Stimulated activated CD8-positive, alpha-beta memory T cell treated with anti-CD3 and anti-CD28 coated beads, Interleukin-15, amount 100 ng/mL, for 24 hours (primary cell): ENCODE measurements around the gene ZNF462.

Experiments
- DNase-seq: peaks from one replicate; pipeline ENCODE4 v3.0.0-alpha.2; 2020; ENCODE audit warnings: low read depth

ZNF462 gene

GRCh38 chr9:107060062-107060461 is 197.1 kb downstream of the ZNF462 start:
- no peak for DNase-seq
